Stimulated activated CD8-positive, alpha-beta memory T cell treated with anti-CD3 and anti-CD28 coated beads, Interleukin-15, amount 100 ng/mL, for 4 hours (primary cell): Measurements from ENCODE around the gene NSMCE1.
"Not testable (repeated sequence)": the region's sequence is repeated elsewhere in the genome, so short reads cannot be mapped to it uniquely, and the experiment has no call there.

ENCODE experiments used
- DNase-seq, 2 donors: peaks; one replicate each; pipeline ENCODE4 v3.0.0-alpha.2; 2020; ENCODE audit warnings: low read depth in 2 of 2

NSMCE1 gene

GRCh38 chr16:27216297-27216885, 52.2 kb downstream of the NSMCE1 start:
- no peak for DNase-seq

DNA sequence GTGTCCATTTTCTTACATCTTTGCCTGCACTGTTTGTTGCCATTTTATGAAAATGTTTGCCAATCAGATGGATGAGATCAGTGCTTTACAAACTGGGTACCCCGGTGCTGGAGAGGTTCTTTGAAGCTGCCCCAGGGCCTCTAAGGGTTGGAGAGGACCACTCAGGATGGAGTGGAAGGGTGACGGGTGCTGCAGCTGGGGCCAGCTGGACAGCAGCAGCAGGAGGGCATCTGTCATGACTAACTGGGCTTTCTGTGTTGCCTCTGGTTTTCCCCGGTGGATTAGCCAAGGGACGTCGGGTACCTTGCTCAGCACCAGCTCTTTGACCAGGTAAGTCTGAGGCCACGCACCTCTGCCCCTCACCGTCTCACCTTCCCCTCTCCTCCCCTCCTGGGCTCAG, 52.9 kb downstream of the NSMCE1 start:
- DNase-seq = no peak

GRCh38 chr16:27214084-27214961, 54.2 kb downstream of the NSMCE1 start:
- DNase-seq = no peak

- no peak for DNase-seq
These were observed 57.5 kb downstream of the NSMCE1 start for GRCh38 chr16:27211026-27211425.

DNA sequence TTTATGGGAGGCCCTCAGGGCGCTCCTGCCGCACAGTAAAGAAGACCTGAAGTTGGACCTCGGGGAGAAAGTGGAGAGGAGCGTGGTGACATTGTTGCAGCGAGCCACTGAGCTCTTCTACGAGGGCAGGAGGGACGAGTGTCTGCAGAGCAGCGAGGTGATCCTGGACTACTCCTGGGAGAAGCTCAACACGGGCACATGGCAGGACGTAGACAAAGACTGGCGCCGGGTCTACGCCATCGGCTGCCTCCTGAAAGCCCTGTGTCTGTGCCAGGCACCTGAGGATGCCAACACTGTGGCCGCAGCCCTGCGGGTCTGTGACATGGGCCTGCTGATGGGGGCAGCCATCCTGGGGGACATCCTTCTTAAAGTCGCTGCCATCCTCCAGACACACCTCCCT, 58.4 kb downstream of the NSMCE1 start:
- no peak for DNase-seq

- DNase-seq = no peak
These were observed 59.0 kb downstream of the NSMCE1 start for GRCh38 chr16:27209591-27209990.

GRCh38 chr16:27208796-27209195, 59.8 kb downstream of the NSMCE1 start:
- DNase-seq = no peak

GRCh38 chr16:27208081-27208680, 60.4 kb downstream of the NSMCE1 start:
- no peak for DNase-seq

DNA sequence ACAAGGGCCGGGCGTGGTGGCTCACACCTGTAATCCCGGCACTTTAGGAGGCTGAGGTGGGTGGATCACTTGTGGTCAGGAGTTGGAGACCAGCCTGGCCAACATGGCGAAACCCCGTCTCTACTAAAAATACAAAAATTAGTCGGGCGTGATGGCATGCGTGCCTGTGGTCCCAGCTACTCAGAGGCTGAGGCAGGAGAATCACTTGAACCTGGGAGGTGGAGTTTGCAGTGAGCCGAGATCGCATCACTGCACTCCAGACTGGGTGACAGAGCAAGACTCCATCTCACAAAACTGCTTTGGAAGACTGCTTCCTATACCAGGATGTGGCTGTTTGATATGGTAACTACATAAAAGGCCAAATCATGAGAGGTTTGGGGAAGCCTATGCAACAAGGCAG, 61.5 kb downstream of the NSMCE1 start:
- not testable (repeated sequence) for DNase-seq

DNA sequence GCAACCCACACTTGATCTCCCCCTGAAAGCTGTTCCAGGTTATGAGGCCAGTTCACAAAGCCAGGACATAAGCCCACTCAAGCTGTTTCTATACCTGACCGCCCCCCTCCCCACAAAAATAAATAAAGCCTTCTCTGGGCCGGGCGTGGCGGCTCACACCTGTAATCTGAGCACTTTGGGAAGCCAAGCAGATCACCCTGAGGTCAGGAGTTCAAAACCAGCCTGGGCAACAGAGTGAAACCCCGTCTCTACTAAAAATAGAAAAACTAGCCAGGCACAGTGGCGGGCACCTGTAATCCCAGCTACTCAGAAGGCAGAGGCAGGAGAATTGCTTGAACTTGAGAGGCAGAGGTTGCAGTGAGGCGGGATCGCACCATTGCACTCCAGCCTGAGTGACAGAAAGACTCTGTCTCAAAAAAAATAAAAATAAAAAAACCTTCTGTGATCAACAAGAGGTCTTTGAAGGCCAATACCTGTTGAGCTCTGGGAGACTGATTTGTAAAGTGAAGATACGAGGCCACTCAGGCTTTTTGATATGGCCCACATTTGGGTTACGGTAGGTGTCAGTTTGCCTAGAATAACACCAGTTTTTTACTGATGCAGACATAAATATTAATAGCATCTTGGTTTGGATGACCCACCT, 63.0 kb downstream of the NSMCE1 start:
- DNase-seq = no peak

GRCh38 chr16:27204312-27204915, 64.2 kb downstream of the NSMCE1 start:
- no peak for DNase-seq

GRCh38 chr16:27203507-27204311, 64.9 kb downstream of the NSMCE1 start, which contains the start of gene KDM8:
TSS of gene KDM8 (plus strand) at chr16:27203526. CDS start at chr16:27210124, 6,598 bp downstream.
- peak; percentile 99 to 100 for DNase-seq

- peak in 1 of 2 donors; percentile 85 for DNase-seq
These were observed 65.6 kb downstream of the NSMCE1 start for GRCh38 chr16:27202923-27203506.

GRCh38 chr16:27200914-27201313, 67.7 kb downstream of the NSMCE1 start:
- DNase-seq = not testable (repeated sequence)

DNA sequence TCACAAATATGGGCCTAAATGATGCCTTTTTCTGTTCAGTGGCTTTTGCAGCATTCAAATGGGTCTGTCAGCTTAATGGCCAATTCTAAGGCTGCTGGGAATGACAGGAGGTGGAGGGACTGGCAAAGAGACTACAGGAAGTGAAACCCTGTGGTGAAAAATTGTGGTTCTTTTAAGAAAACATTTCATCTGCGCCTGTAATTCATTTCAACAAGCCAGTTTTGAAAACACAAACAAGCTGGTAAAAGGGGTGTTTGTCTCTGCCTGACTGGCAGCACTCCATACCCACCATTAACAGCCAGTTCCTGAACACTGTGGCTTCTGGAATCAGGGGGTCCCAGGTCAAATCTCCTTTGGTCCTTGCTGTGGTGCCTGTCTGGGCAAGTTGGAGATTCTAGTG, 68.8 kb downstream of the NSMCE1 start:
- DNase-seq = no peak

DNA sequence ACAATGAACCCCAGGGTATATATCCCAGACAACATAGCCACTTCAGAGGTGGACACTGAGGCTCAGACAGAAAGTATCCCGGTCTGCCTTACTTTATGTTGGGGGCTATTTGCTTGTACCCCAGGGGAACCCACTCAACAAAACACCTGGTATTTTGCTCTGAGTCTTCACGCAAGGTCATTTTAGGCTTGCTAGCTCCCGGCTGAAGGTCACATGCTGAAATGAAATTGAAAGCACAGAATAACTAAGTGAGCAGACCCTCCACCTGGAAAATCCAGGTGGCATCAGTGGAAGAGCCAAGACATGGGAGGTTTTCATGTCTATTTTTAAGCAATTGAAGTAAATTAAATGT, 69.4 kb downstream of the NSMCE1 start:
- no peak for DNase-seq

- DNase-seq = no peak
These were observed 69.9 kb downstream of the NSMCE1 start for GRCh38 chr16:27198451-27199234.

DNA sequence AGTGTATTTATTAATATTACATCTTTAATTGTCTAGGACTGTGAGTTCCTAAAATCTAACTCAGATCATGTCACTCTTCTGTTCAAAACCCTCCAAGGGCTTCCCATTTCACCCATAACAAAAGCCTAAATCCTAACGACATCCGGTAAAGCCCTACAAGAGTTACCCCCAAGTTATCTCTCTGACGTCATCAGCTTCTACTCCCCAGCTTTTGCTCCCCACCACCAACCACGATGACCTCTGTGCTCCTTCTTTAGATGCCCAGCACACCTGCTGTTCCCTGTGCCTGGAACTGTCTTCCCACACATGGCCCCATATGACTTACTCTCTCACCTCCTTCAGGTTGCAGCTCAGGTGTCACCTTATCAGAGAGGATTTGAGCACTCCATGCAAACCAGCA, 71.6 kb downstream of the NSMCE1 start:
- DNase-seq = no peak

DNA sequence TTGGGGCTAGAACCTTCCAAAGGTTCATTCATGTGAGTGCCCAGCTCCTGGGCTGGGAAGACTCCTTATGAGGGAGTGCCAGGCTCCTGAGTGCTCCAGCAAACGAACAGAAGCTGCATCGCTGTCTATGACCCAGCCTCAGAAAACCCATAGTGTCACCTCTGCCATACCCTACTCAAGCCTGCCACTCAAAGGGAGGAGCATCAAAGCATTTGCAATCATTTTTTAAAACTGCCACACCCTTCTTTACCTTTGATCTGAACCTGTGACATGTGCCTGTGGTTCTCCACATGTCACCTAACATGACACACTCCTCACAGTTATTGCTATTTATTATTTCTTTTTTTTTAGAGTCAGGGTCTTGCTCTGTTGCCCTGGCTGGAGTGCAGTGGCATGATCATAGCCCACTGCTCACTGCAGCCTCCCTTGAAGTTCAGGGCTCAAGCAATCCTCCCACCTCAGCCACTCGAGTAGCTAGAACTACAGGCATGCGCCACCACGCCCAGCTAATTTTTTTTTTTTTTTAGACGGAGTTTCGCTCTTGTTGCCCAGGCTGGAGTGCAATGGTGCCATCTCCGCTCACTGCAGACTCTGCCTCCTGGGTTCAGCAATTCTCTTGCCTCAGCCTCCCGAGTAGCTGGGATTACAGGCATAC, 72.5 kb downstream of the NSMCE1 start:
- no peak for DNase-seq
